IPS-18c (cell line): ENCODE results near the gene FOXN3.
"Not testable (repeated sequence)": the region's sequence is repeated elsewhere in the genome, so short reads cannot be mapped to it uniquely, and the experiment has no call there.

Experiments
- H3K4me3 ChIP-seq: 2 replicates; pipeline ENCODE4 v1.7.0; 2013; ENCODE audit warnings: low read depth, mild to moderate bottlenecking, low read length, moderate library complexity; ENCODE audit not compliant: insufficient read depth
- H3K9me3 ChIP-seq: one replicate; pipeline ENCODE4 v1.6.1; 2013; ENCODE audit warnings: mild to moderate bottlenecking, low read length, moderate library complexity; ENCODE audit not compliant: control insufficient read depth, insufficient read depth

The FOXN3 gene

DNA sequence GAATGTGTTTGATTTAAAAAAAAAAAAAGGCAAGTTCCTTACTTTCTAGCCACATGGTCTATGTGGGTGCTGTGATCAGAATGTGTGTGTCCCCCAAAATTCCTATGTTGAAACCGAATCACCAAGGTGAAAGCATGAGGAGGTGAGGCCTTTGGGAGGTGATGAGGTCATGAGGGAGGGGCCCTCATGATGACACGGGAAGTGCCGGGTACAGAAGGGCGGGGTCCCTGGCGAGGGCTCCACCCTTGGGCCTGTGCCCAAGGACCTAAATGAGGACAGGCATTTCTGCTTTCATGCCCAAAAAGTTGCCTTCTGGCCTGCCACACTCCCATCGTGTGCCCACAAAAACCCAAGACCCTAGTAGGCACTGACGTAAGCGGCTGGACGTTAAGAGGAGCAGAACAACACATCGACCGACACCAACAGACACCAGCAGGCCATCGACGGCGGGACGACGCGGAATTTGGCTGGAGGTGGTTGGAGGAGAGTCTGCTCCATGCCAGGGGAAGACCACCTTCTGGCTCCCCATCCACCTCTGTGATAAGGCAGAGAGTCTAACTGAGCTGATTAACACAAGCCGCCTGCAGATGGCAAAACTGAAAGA lies 211.8 kb downstream of the FOXN3 start:
- Histone ChIP-seq H3K4me3 (no peak overlapping the region), H3K9me3 (no peaks in the 10 kb centered on the region)

DNA sequence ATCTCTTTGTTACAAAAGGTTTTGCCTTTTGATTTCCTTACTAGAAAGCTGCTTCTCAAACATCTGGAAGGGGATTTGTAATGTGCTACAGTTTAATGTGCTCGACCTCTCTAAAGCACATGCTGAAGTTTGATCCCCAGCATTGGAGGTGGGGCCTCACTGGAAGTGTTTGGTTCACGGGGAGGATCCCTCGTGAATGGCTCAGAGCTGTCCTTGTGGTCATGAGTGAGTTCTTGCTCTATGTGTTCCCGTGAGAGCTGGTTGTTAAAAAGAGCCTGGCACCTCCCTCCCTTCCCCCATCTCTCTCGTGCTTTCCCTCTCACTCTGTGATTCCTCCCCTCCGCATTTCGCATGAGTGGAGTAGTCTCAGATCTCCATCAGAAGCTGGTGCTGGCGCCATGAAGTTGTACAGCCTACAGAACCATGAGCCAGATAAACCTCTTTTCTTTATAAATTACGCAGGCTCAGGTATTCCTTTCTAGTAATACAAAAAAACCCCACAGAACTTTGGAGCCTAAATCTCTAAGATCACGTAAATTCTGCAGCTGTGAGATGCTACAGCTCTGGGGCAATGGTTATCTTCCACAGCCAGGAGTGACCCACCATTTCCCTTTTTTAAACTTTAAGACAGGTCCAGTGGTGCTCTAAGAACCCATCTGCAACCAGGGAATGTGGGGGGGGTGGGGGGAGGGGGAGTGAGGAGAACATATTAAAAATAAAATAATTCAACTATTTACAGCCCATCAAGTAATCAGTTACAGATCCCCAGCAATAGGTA lies 214.4 kb downstream of the FOXN3 start:
- Histone ChIP-seq H3K4me3 (no peak overlapping the region), H3K9me3 (no peaks in the 10 kb centered on the region)

DNA sequence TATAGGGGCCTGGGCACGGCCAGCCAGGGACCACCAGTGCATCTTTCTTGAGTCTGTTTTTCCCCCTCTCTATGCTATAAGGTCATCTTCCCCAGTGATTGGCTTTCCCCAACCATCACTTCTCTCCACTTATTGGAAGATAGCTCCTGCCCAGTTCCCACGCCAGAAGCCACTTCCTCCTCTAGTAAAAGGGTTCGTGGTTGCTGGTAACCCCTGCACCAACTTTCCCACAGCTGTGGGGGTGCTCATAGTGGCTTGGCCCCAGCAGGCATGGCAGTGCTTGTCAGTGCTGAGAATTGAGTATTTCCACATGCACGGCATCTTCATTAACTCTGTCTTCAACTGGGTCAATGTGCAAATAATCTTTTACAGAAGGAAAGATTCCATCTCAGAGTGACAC lies 215.4 kb downstream of the FOXN3 start:
- H3K4me3 ChIP-seq, result no peak overlapping the region

DNA sequence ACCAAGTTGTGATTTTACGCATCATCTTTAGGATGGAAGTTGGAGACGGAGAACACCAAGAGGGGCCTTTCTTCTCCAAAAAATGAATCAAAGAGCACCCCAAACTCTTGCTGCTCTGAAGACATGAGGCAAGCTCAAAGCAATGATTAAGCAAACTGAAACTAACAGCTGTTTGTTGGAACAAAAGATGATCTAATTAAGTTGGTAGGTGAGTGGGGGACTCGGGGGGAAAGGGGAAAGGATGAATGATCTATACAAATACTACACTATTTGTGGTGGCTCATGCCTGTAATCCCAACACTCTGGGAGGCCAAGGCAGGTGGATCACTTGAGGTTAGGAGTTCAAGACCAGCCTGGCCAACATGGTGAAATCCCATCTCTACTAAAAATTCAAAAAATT lies 217.7 kb downstream of the FOXN3 start:
- not testable (repeated sequence) for H3K9me3 ChIP-seq, H3K4me3 ChIP-seq

More for the DNA sequence above, 215.4 kb downstream of the FOXN3 start:
- H3K9me3 ChIP-seq, result no peaks in the 10 kb centered on the region

DNA sequence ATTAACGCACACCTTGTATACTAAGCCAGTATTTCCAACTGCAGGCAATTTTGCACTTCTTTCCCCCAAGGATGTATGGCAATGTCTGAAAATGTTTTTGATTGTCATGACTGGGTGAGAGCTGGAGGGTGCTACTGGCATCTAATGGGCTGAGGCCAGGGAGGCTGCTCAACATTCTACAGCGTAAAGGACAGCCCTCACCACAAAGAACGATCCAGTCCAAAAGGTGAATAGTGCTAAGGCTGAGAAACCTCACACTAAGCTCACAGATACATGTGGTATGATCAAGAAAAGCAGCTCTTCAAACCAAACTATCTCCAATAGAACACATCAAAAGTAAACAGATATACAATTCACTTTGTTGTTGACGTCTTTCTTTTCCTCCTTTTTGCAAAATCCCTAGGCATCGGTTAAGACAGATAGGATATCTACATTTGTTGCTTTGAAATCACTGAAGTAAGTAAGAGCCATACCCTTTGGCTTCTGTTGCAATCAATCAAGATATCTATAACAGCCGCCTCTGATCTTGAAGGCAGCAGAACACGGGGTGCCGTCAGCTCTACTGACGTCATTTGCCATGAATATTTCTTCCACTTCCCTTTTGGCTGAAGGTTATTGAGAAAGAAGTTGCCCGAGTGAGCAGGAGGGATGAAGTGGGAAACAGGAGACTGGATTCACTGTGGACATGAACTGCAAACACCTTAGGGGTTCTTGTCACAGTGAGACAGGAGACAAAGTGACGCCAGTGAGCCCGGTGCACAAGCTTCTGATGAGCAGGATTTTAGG lies 218.3 kb downstream of the FOXN3 start:
- H3K9me3 ChIP-seq, result no peaks in the 10 kb centered on the region

DNA sequence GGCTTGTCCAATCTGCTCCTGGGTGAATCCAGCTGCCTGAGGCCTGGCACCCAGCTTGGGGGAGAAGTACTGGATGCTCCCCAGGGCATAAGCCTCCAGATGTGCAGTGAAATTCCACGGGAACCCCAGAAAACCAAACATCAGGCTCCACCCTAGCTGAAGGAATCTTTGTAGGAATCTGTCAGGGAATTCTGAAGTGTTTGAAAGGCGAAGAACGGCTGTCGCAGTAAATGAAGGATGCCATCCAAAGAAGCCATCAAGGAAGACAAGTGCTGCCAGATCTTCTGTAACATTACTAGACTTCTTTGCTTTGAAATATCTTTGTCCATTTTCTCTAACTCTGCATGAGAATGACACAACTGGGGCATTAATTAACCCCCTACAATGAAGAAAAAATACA lies 219.4 kb downstream of the FOXN3 start:
- H3K4me3 ChIP-seq, result no peak overlapping the region
- H3K9me3 ChIP-seq, result no peaks in the 10 kb centered on the region

More for the DNA sequence above, 218.3 kb downstream of the FOXN3 start:
- no peak overlapping the region; the same call in 1 of the 2 replicates for H3K4me3 ChIP-seq

DNA sequence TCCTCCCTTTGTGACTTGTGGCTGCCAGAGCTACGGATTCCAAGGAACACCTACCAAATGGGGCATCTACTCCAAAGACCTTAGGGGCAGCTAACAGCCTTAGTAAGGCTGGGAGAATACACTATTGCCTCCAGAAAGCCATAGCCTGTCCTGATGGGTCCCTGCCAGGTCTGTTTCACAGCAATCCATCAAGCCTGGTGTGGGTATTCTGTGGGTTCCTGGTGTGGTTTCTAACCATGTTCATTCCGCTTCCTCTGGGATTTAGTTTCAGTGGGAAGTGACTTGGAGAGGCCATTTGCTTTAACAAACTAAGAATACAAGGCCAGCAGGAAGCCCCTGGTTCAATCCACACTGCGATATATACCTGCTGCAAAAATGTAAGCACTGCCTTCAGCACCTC lies 220.5 kb downstream of the FOXN3 start:
- H3K4me3 ChIP-seq, result no peak overlapping the region
- no peaks in the 10 kb centered on the region for H3K9me3 ChIP-seq

GRCh38 chr14:89194376-89194775 lies 222.7 kb downstream of the FOXN3 start:
- H3K4me3 ChIP-seq, result no peak overlapping the region
- no peaks in the 10 kb centered on the region for H3K9me3 ChIP-seq

DNA sequence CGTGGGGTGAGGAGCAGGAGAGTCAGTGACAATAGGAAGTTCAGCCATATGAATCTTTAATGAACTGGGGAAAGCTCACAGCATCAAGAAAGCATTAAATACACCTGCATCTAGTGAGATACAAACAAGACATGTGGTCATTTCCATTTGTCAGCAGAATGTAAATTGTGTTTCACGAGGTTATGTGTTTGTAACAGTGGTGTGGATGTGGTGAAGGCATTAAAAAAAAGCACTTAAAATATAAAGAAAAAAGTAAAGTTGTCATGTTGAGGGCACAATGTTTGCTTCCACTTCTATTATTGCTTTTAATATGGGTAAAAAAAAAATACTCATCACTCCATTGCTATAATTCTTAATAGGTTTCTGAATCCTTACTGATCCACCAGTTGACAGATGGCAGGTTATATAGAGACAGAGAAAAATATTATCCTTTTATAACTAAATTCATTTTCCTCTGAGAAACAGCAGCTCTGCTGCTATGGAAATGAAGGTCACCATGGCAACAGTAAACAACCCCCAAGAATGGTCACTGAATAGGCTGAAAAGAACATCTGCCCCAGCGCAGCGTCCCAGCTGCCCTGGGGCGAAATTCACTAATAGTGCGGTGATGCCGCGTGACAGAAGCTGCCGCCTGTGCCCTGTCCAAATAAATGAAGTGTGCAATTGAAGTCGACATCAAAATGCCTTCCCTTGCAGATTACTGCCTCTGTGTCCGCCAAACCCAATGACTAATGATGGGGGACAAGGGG lies 226.1 kb downstream of the FOXN3 start:
- H3K4me3 ChIP-seq, result no peak overlapping the region
- no peaks in the 10 kb centered on the region for H3K9me3 ChIP-seq

DNA sequence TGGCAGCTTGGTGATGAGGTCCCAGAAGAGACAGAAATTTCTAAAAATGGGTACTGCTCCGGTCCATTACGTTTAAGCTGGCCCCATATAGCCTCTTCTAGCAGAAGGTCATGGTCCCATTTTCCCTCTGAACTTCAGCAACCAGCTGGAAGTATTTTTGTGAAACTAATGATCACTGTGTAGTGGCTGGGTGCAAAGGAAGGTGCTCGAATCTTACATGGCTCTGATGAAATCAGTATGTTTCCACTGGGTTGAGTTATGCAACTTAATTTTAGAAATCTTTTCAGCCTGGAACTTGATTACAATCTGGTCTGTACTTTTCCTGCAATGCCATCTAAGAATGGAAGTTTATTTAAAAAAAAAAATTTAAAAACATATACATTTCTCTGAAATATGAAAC lies 228.5 kb downstream of the FOXN3 start:
- H3K4me3 ChIP-seq, result no peak overlapping the region
- H3K9me3 ChIP-seq, result no peaks in the 10 kb centered on the region

DNA sequence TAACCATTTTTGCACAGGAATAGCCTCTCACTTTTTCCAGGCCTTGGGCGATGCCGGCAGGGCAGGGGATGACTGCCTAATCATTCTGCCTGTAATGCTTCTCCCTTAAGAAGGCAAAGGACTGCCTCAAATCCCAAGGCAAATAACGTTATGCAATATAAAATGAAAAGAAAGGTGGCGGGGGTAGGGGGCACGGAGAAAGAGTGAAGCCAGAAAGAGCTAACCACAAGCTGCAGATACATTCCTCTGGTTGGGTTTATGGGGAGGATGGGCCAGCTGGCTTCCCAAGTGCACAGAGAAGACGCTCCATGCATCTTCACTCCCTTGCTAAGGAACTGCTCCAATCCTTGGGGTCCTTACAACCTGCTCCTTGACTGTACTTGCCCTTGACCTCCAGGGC lies 229.5 kb downstream of the FOXN3 start:
- Histone ChIP-seq H3K9me3 (no peaks in the 10 kb centered on the region), H3K4me3 (no peak overlapping the region)

DNA sequence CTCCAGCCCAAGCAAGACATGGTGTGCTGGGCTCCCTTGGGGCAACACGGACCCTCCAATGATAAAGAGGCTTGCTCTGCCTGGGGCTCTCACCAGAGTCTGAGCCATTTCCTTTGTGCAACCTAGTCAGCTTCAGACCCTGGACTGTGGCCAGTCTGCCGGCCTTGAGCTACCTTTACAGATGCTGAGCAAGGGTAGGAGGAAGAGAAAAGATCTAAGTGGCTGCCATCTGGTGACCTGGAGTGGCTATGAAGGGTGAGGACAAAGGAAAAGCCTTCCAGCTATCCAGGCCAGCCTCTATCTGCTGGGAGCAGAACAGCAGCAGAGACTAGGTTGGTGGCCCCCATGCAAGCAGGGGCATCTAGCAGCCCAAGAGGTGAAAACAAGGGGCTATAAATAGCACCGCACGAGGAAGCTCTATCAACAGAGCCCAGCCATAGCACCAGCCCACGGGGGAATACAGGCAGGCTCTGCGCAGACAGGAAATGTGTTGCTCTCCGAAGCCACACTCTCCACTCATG lies 230.1 kb downstream of the FOXN3 start:
- Histone ChIP-seq H3K9me3 (no peaks in the 10 kb centered on the region), H3K4me3 (no peak overlapping the region)

DNA sequence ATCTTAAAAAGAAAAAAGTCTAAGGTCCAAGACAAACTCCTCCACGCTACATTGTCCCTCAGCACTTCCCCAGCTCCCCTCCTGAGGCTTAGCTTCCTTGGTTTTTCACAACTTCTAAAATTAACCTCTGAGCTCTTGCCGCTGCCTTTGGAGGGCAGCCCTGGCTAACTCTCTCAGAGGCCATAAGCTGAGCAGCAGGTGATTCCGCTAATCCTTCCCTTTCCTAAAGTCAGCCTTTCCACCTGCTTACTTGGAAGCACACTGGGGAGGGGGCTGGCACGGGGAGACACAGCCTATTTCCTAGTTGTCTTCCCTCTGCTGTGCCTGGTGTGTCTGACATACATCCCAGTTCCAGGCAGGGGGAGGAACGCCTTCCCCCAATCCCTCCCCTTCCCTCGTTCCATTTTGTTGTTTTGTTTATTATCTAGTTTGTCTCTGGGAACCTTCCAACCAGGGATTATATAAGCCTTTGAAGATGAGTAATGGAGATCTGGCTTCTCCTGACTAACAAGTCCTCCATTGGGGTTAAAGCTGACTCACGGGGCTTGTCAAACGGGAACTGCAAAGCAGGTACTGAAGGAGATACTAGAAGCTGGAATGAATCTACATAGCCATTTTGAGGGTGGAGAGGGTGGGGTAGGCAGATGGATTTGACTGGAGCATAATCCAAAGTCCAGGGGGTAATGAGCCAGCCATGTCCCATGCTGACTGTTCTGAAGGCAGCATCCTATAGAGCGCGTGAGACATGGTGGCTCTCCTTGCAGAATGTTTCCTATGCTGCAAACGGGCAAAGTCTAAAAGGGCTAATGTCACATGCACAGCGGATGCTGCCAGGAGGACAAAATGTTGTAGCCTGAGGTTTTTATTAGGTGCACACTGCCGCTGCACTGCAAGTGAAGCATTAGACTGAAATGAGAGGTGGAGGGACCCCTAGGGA lies 230.8 kb downstream of the FOXN3 start:
- Histone ChIP-seq H3K9me3 (no peaks in the 10 kb centered on the region), H3K4me3 (no peak overlapping the region)

DNA sequence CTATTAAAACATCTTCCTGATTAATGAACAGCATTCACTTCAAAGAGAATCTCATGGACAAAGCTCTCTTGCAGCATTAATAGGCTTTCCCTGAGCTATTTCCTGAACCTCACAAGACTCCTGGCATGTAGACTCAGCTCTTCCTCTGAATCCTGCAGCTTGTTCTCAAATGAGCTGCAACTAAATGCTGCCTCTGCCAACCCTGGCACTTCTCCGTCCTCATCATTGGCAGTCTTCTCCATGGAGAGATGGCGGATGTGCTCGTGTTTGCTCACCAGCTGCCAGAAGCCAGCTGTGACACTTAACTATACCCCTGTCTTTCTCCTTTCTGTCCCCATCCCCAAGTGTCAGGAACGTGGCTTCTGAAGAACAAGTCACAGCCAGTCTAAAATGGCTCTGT lies 232.1 kb downstream of the FOXN3 start:
- Histone ChIP-seq H3K9me3 (no peaks in the 10 kb centered on the region), H3K4me3 (no peak overlapping the region)

DNA sequence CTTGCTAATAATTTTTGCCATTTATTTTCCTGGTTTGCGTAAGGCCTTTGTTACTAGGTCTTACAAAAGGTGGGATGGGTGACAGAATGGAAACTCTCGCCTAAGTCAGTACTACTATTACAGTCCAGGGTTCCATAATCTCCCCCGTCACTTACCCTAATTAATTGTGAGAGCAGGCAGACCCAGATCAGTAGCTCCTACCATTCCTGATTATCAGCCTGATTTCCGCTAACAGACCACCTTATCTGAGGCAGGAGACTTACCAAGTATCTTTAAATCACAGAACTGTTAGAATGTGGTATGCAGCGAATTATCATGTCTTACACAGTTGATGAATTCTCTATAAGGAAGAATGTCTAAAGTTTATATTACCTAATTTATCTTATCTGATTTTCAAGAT lies 234.7 kb downstream of the FOXN3 start:
- H3K9me3 ChIP-seq, result no peaks in the 10 kb centered on the region
- H3K4me3 ChIP-seq, result no peak overlapping the region

- no peaks in the 10 kb centered on the region for H3K9me3 ChIP-seq
- no peak overlapping the region for H3K4me3 ChIP-seq
Observed at GRCh38 chr14:89180546-89180945, 236.5 kb downstream of the FOXN3 start.
